ENCODE data around the gene RHOJ. TPM values are rescaled to one million over a fixed set of nuclear protein-coding genes. Genes with fewer than 3 reads are reported as not detected.

Gene RHOJ
- total RNA-seq, 1 donor from 2014 or later, result not detected

- no peak for TF ChIP-seq CTCF (IDR thresholded peaks at IDR 0.05; ENCODE audit: insufficient read depth, low read length, severe bottlenecking)
- Histone ChIP-seq H3K4me3 (ENCODE audit: low read depth, low read length) (no peak overlapping the region), H3K36me3 (ENCODE audit: control insufficient read depth, insufficient read depth, low read length) (no peaks in the 10 kb centered on the region), H3K27me3 (ENCODE audit: control insufficient read depth, insufficient read depth, low read length) (no peaks in the 10 kb centered on the region)
- DNase-seq (ENCODE audit: low read depth) (no peak), FAIRE-seq (no peak)
Measured at GRCh38 chr14:63209160-63209559, 4.9 kb downstream of the RHOJ start.

- Histone ChIP-seq H3K4me3 (ENCODE audit: low read depth, low read length) (no peak overlapping the region), H3K27me3 (ENCODE audit: control insufficient read depth, insufficient read depth, low read length) (no peaks in the 10 kb centered on the region), H3K36me3 (ENCODE audit: control insufficient read depth, insufficient read depth, low read length) (no peaks in the 10 kb centered on the region)
- no peak for TF ChIP-seq CTCF (IDR thresholded peaks at IDR 0.05; ENCODE audit: insufficient read depth, low read length, severe bottlenecking)
- FAIRE-seq, result no peak
- no peak for DNase-seq (ENCODE audit: low read depth)
Measured at GRCh38 chr14:63210812-63211211, 6.6 kb downstream of the RHOJ start.

GRCh38 chr14:63212209-63212608 lies 8.0 kb downstream of the RHOJ start:
- Histone ChIP-seq H3K4me3 (ENCODE audit: low read depth, low read length) (no peak overlapping the region), H3K27me3 (ENCODE audit: control insufficient read depth, insufficient read depth, low read length) (no peaks in the 10 kb centered on the region), H3K36me3 (ENCODE audit: control insufficient read depth, insufficient read depth, low read length) (no peaks in the 10 kb centered on the region)
- DNase-seq (ENCODE audit: low read depth) (no peak), FAIRE-seq (no peak)
- no peak for TF ChIP-seq CTCF (IDR thresholded peaks at IDR 0.05; ENCODE audit: insufficient read depth, low read length, severe bottlenecking)

- FAIRE-seq, result no peak
- no peak for TF ChIP-seq CTCF (IDR thresholded peaks at IDR 0.05; ENCODE audit: insufficient read depth, low read length, severe bottlenecking)
- no peak overlapping the region for H3K4me3 ChIP-seq (ENCODE audit: low read depth, low read length)
- no peaks in the 10 kb centered on the region for H3K36me3 ChIP-seq (ENCODE audit: control insufficient read depth, insufficient read depth, low read length)
- DNase-seq (ENCODE audit: low read depth), result no peak
- no peaks in the 10 kb centered on the region for H3K27me3 ChIP-seq (ENCODE audit: control insufficient read depth, insufficient read depth, low read length)
Measured at GRCh38 chr14:63212776-63213500, 8.7 kb downstream of the RHOJ start.

- Histone ChIP-seq H3K36me3 (ENCODE audit: control insufficient read depth, insufficient read depth, low read length) (no peaks in the 10 kb centered on the region), H3K27me3 (ENCODE audit: control insufficient read depth, insufficient read depth, low read length) (no peaks in the 10 kb centered on the region), H3K4me3 (ENCODE audit: low read depth, low read length) (no peak overlapping the region)
- DNase-seq (ENCODE audit: low read depth), result no peak
- no peak for TF ChIP-seq CTCF (IDR thresholded peaks at IDR 0.05; ENCODE audit: insufficient read depth, low read length, severe bottlenecking)
- FAIRE-seq, result no peak
Measured at GRCh38 chr14:63214417-63215196, 10.4 kb downstream of the RHOJ start.

Data from bronchial epithelial cell (primary cell).